SJCRH30 (cell line): Measurements from ENCODE around the gene UBE3B. TPM values are rescaled to one million over a fixed set of nuclear protein-coding genes. Genes with fewer than 3 reads are reported as not detected.

Experiments used
- DNase-seq, 2 experiments: peaks; one replicate each; pipeline ENCODE4 v3.0.0-alpha.2; 2015 to 2020
- H3K27ac ChIP-seq: fragments of 250-450 bp; sonication (Bioruptor Pico); 2 replicates; pipeline ENCODE4 v1.5.1; 2020; ENCODE audit warnings: mild to moderate bottlenecking, moderate library complexity
- H3K27me3 ChIP-seq: fragments of 250-450 bp; sonication (Bioruptor Pico); 2 replicates; pipeline ENCODE4 v1.5.1; 2020; ENCODE audit warnings: mild to moderate bottlenecking, moderate library complexity
- H3K36me3 ChIP-seq: fragments of 250-450 bp; sonication (Bioruptor Pico); 2 replicates; pipeline ENCODE4 v1.5.1; 2020; ENCODE audit warnings: mild to moderate bottlenecking, moderate library complexity
- H3K4me1 ChIP-seq: fragments of 250-450 bp; sonication (Bioruptor Pico); 2 replicates; pipeline ENCODE4 v1.5.1; 2020; ENCODE audit warnings: mild to moderate bottlenecking, moderate library complexity
- H3K4me3 ChIP-seq: fragments of 250-450 bp; sonication (Bioruptor Pico); 2 replicates; pipeline ENCODE4 v1.5.1; 2020; ENCODE audit warnings: mild to moderate bottlenecking, moderate library complexity
- H3K9me3 ChIP-seq: fragments of 250-450 bp; sonication (Bioruptor Pico); replicated peaks from 2 replicates; pipeline ENCODE4 v1.5.1; 2020; ENCODE audit warnings: mild to moderate bottlenecking, moderate library complexity
- total RNA-seq: library from RNA; depleted of rRNA; stranded (reverse); fragments of >200 nt; shearing (Covaris generic); gene quantifications from 2 replicates; pipeline ENCODE4 v1.2.3, GENCODE V29; 2014

Gene UBE3B
- total RNA-seq, 1 experiment from 2014 or later = 17.6 TPM

- no peak for DNase-seq
These were observed 36.5 kb downstream of the UBE3B start for GRCh38 chr12:109513977-109514376.

GRCh38 chr12:109517619-109518018 lies 40.2 kb downstream of the UBE3B start:
- Histone ChIP-seq H3K4me3 (no peak overlapping the region), H3K27me3 (no peaks in the 10 kb centered on the region), H3K36me3 (no peaks in the 10 kb centered on the region), H3K9me3 (no peaks in the 10 kb centered on the region), H3K4me1 (peaks cover 48% of the 10 kb centered on the region), H3K27ac (peak overlapping the region; percentile 73)
- peak; percentile 72 to 77 for DNase-seq

More at GRCh38 chr12:109513977-109514376, 36.5 kb downstream of the UBE3B start:
- H3K4me3 ChIP-seq = no peak overlapping the region
- peaks cover 26% of the 10 kb centered on the region for H3K4me1 ChIP-seq
- H3K9me3 ChIP-seq = no peaks in the 10 kb centered on the region
- H3K27me3 ChIP-seq = no peaks in the 10 kb centered on the region
- H3K27ac ChIP-seq = no peak overlapping the region
- peaks cover 4% of the 10 kb centered on the region for H3K36me3 ChIP-seq

GRCh38 chr12:109518820-109519665 lies 41.6 kb downstream of the UBE3B start:
- Histone ChIP-seq H3K27ac (peak overlapping the region; percentile 73), H3K27me3 (no peaks in the 10 kb centered on the region), H3K36me3 (no peaks in the 10 kb centered on the region), H3K9me3 (no peaks in the 10 kb centered on the region), H3K4me1 (peaks cover 61% of the 10 kb centered on the region), H3K4me3 (no peak overlapping the region)
- DNase-seq = peak; percentile 73 to 90

- Histone ChIP-seq H3K27me3 (no peaks in the 10 kb centered on the region), H3K36me3 (no peaks in the 10 kb centered on the region), H3K9me3 (no peaks in the 10 kb centered on the region), H3K4me1 (peaks cover 61% of the 10 kb centered on the region), H3K27ac (peak overlapping the region; percentile 73), H3K4me3 (no peak overlapping the region)
- DNase-seq = no peak
These were observed 42.4 kb downstream of the UBE3B start for GRCh38 chr12:109519787-109520186.

- no peak for DNase-seq
These were observed 44.4 kb downstream of the UBE3B start for GRCh38 chr12:109521831-109522230.

GRCh38 chr12:109523071-109523470 lies 45.6 kb downstream of the UBE3B start:
- H3K27ac ChIP-seq = no peak overlapping the region
- H3K4me1 ChIP-seq = peaks cover 44% of the 10 kb centered on the region
- H3K27me3 ChIP-seq = no peaks in the 10 kb centered on the region
- DNase-seq = no peak
- H3K36me3 ChIP-seq = no peaks in the 10 kb centered on the region
- H3K4me3 ChIP-seq = no peak overlapping the region
- H3K9me3 ChIP-seq = no peaks in the 10 kb centered on the region

More at GRCh38 chr12:109521831-109522230, 44.4 kb downstream of the UBE3B start:
- no peak overlapping the region for H3K4me3 ChIP-seq
- H3K27me3 ChIP-seq = no peaks in the 10 kb centered on the region
- peaks cover 56% of the 10 kb centered on the region for H3K4me1 ChIP-seq
- H3K27ac ChIP-seq = peak overlapping the region; percentile 26
- H3K36me3 ChIP-seq = no peaks in the 10 kb centered on the region
- no peaks in the 10 kb centered on the region for H3K9me3 ChIP-seq

- H3K4me1 ChIP-seq = peaks cover 40% of the 10 kb centered on the region
- H3K27ac ChIP-seq = no peak overlapping the region
- H3K36me3 ChIP-seq = no peaks in the 10 kb centered on the region
- no peaks in the 10 kb centered on the region for H3K27me3 ChIP-seq
- no peak overlapping the region for H3K4me3 ChIP-seq
- H3K9me3 ChIP-seq = no peaks in the 10 kb centered on the region
- peak; percentile 47 to 60 for DNase-seq
These were observed 46.1 kb downstream of the UBE3B start for GRCh38 chr12:109523504-109523903.

GRCh38 chr12:109524466-109525278 lies 47.2 kb downstream of the UBE3B start:
- no peak overlapping the region for H3K4me3 ChIP-seq
- no peaks in the 10 kb centered on the region for H3K36me3 ChIP-seq
- H3K27ac ChIP-seq = no peak overlapping the region
- no peaks in the 10 kb centered on the region for H3K27me3 ChIP-seq
- H3K4me1 ChIP-seq = peaks cover 35% of the 10 kb centered on the region
- H3K9me3 ChIP-seq = no peaks in the 10 kb centered on the region
- DNase-seq = no peak

- no peaks in the 10 kb centered on the region for H3K36me3 ChIP-seq
- no peak for DNase-seq
- no peaks in the 10 kb centered on the region for H3K9me3 ChIP-seq
- no peaks in the 10 kb centered on the region for H3K27me3 ChIP-seq
- peaks cover 35% of the 10 kb centered on the region for H3K4me1 ChIP-seq
- H3K4me3 ChIP-seq = no peak overlapping the region
- no peak overlapping the region for H3K27ac ChIP-seq
These were observed 47.8 kb downstream of the UBE3B start for GRCh38 chr12:109525279-109525585.

- Histone ChIP-seq H3K36me3 (no peaks in the 10 kb centered on the region), H3K4me3 (no peak overlapping the region), H3K27me3 (no peaks in the 10 kb centered on the region), H3K4me1 (peaks cover 50% of the 10 kb centered on the region), H3K27ac (no peak overlapping the region), H3K9me3 (no peaks in the 10 kb centered on the region)
- no peak for DNase-seq
These were observed 50.2 kb downstream of the UBE3B start for GRCh38 chr12:109527489-109528123.

- Histone ChIP-seq H3K36me3 (no peaks in the 10 kb centered on the region), H3K4me1 (peaks cover 43% of the 10 kb centered on the region), H3K9me3 (no peaks in the 10 kb centered on the region), H3K27ac (peak overlapping the region; percentile 72), H3K27me3 (no peaks in the 10 kb centered on the region), H3K4me3 (peak overlapping the region; percentile 26; the same call in 1 of the 2 replicates)
- peak; percentile 68 for DNase-seq
These were observed 52.5 kb downstream of the UBE3B start for GRCh38 chr12:109529691-109530640.

- Histone ChIP-seq H3K4me1 (peaks cover 43% of the 10 kb centered on the region), H3K9me3 (no peaks in the 10 kb centered on the region), H3K27me3 (no peaks in the 10 kb centered on the region), H3K36me3 (no peaks in the 10 kb centered on the region), H3K4me3 (peak overlapping the region; percentile 26; the same call in 1 of the 2 replicates), H3K27ac (peak overlapping the region; percentile 72)
- DNase-seq = peak; percentile 64 to 65
These were observed 54.0 kb downstream of the UBE3B start for GRCh38 chr12:109531411-109531810.

- Histone ChIP-seq H3K9me3 (no peaks in the 10 kb centered on the region), H3K27me3 (no peaks in the 10 kb centered on the region), H3K27ac (no peak overlapping the region), H3K36me3 (no peaks in the 10 kb centered on the region), H3K4me1 (peaks cover 43% of the 10 kb centered on the region), H3K4me3 (no peak overlapping the region)
- DNase-seq = no peak
These were observed 55.5 kb downstream of the UBE3B start for GRCh38 chr12:109532721-109533486.

GRCh38 chr12:109533487-109533740 lies 56.0 kb downstream of the UBE3B start:
- Histone ChIP-seq H3K4me3 (no peak overlapping the region), H3K27me3 (no peaks in the 10 kb centered on the region), H3K36me3 (no peaks in the 10 kb centered on the region), H3K27ac (no peak overlapping the region), H3K4me1 (peaks cover 43% of the 10 kb centered on the region), H3K9me3 (no peaks in the 10 kb centered on the region)
- DNase-seq = no peak
